ENCODE data around the gene ADGRV1.

Gene ADGRV1

GRCh38 chr5:90551376-90551775 is 7.2 kb upstream of the ADGRV1 start:
- no peak for DNase-seq
- H3K9ac ChIP-seq (ENCODE audit: low read depth, low read length): no peak overlapping the region
- no peak overlapping the region for H2AFZ ChIP-seq (ENCODE audit: low read depth, low read length)
- no peak overlapping the region for H3K27ac ChIP-seq (ENCODE audit: low read length)
- H3K4me1 ChIP-seq (ENCODE audit: insufficient read depth, low read length): no peaks in the 10 kb centered on the region
- TF ChIP-seq EZH2 (IDR thresholded peaks at IDR 0.05; ENCODE audit: borderline replicate concordance, low read depth, low read length, severe bottlenecking): no peak
- ATAC-seq (ENCODE audit: insufficient read depth, low read depth): no peak
- H3K9me3 ChIP-seq (ENCODE audit: insufficient read depth, low read length, severe bottlenecking): no peaks in the 10 kb centered on the region
- H3K27me3 ChIP-seq (ENCODE audit: insufficient read depth, low read length, poor library complexity): peaks cover 8% of the 10 kb centered on the region
- H3K36me3 ChIP-seq (ENCODE audit: insufficient read depth, low read length): no peaks in the 10 kb centered on the region
- H3K4me3 ChIP-seq (ENCODE audit: low read depth in 1 of 2, low read length in 2 of 2): no peak overlapping the region
- H4K20me1 ChIP-seq (ENCODE audit: insufficient read depth, low read length): no peaks in the 10 kb centered on the region
- H3K79me2 ChIP-seq (ENCODE audit: insufficient read depth, low read length): no peaks in the 10 kb centered on the region
- H3K4me2 ChIP-seq (ENCODE audit: insufficient read depth, low read length): no peak overlapping the region

GRCh38 chr5:90553711-90554110 is 4.9 kb upstream of the ADGRV1 start:
- H3K4me1 ChIP-seq (ENCODE audit: insufficient read depth, low read length): no peaks in the 10 kb centered on the region
- no peaks in the 10 kb centered on the region for H4K20me1 ChIP-seq (ENCODE audit: insufficient read depth, low read length)
- H3K27me3 ChIP-seq (ENCODE audit: insufficient read depth, low read length, poor library complexity): peaks cover 7% of the 10 kb centered on the region
- H3K27ac ChIP-seq (ENCODE audit: low read length): no peak overlapping the region
- no peaks in the 10 kb centered on the region for H3K79me2 ChIP-seq (ENCODE audit: insufficient read depth, low read length)
- H3K9ac ChIP-seq (ENCODE audit: low read depth, low read length): no peak overlapping the region
- H2AFZ ChIP-seq (ENCODE audit: low read depth, low read length): no peak overlapping the region
- DNase-seq (no peak), ATAC-seq (ENCODE audit: insufficient read depth, low read depth) (no peak)
- no peak overlapping the region for H3K4me2 ChIP-seq (ENCODE audit: insufficient read depth, low read length)
- no peak overlapping the region for H3K4me3 ChIP-seq (ENCODE audit: low read depth in 1 of 2, low read length in 2 of 2)
- TF ChIP-seq, protein P1, sequence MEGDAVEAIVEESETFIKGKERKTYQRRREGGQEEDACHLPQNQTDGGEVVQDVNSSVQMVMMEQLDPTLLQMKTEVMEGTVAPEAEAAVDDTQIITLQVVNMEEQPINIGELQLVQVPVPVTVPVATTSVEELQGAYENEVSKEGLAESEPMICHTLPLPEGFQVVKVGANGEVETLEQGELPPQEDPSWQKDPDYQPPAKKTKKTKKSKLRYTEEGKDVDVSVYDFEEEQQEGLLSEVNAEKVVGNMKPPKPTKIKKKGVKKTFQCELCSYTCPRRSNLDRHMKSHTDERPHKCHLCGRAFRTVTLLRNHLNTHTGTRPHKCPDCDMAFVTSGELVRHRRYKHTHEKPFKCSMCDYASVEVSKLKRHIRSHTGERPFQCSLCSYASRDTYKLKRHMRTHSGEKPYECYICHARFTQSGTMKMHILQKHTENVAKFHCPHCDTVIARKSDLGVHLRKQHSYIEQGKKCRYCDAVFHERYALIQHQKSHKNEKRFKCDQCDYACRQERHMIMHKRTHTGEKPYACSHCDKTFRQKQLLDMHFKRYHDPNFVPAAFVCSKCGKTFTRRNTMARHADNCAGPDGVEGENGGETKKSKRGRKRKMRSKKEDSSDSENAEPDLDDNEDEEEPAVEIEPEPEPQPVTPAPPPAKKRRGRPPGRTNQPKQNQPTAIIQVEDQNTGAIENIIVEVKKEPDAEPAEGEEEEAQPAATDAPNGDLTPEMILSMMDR (IDR thresholded peaks at IDR 0.05; ENCODE audit: borderline replicate concordance, extremely low read depth, low read length, poor library complexity, severe bottlenecking): no peak
- TF ChIP-seq EZH2 (IDR thresholded peaks at IDR 0.05; ENCODE audit: borderline replicate concordance, low read depth, low read length, severe bottlenecking): no peak
- H3K9me3 ChIP-seq (ENCODE audit: insufficient read depth, low read length, severe bottlenecking): no peaks in the 10 kb centered on the region
- no peaks in the 10 kb centered on the region for H3K36me3 ChIP-seq (ENCODE audit: insufficient read depth, low read length)

- no peak overlapping the region for H3K27ac ChIP-seq (ENCODE audit: low read length)
- no peak overlapping the region for H3K9ac ChIP-seq (ENCODE audit: low read depth, low read length)
- no peaks in the 10 kb centered on the region for H3K36me3 ChIP-seq (ENCODE audit: insufficient read depth, low read length)
- TF ChIP-seq EZH2 (IDR thresholded peaks at IDR 0.05; ENCODE audit: borderline replicate concordance, low read depth, low read length, severe bottlenecking): no peak
- TF ChIP-seq, protein P1 (IDR thresholded peaks at IDR 0.05; ENCODE audit: borderline replicate concordance, extremely low read depth, low read length, poor library complexity, severe bottlenecking): no peak
- H3K4me3 ChIP-seq (ENCODE audit: low read depth in 1 of 2, low read length in 2 of 2): no peak overlapping the region
- no peak for DNase-seq
- H3K4me2 ChIP-seq (ENCODE audit: insufficient read depth, low read length): no peak overlapping the region
- ATAC-seq (ENCODE audit: insufficient read depth, low read depth): no peak
- peaks cover 7% of the 10 kb centered on the region for H3K27me3 ChIP-seq (ENCODE audit: insufficient read depth, low read length, poor library complexity)
- no peaks in the 10 kb centered on the region for H3K9me3 ChIP-seq (ENCODE audit: insufficient read depth, low read length, severe bottlenecking)
- no peaks in the 10 kb centered on the region for H3K79me2 ChIP-seq (ENCODE audit: insufficient read depth, low read length)
- H3K4me1 ChIP-seq (ENCODE audit: insufficient read depth, low read length): no peaks in the 10 kb centered on the region
- no peaks in the 10 kb centered on the region for H4K20me1 ChIP-seq (ENCODE audit: insufficient read depth, low read length)
- H2AFZ ChIP-seq (ENCODE audit: low read depth, low read length): no peak overlapping the region
Observed at GRCh38 chr5:90554358-90555006, 4.1 kb upstream of the ADGRV1 start.

DNA sequence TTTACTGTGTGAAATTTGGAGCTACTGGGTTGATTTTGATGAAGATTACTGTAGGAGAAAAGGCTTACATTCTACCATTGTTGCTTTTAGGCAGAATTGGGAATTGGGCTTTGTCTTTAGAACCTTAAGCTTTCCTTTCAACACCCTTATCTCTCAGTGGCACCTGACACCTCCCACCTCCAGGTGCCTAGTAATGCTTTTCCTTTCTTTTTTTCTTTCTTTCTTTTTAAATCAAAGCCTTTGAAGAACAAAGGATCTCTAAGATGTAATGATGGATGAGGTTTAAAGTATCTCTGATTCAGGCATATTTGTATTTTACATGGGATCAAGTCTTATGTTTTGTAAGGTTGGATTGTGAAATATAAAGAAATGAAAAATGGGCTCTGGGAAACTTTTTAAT is 2.9 kb upstream of the ADGRV1 start:
- TF ChIP-seq, protein P1 (IDR thresholded peaks at IDR 0.05; ENCODE audit: borderline replicate concordance, extremely low read depth, low read length, poor library complexity, severe bottlenecking): no peak
- no peaks in the 10 kb centered on the region for H3K9me3 ChIP-seq (ENCODE audit: insufficient read depth, low read length, severe bottlenecking)
- H3K27ac ChIP-seq (ENCODE audit: low read length): no peak overlapping the region
- H3K4me3 ChIP-seq (ENCODE audit: low read depth in 1 of 2, low read length in 2 of 2): no peak overlapping the region
- no peak for DNase-seq
- H3K79me2 ChIP-seq (ENCODE audit: insufficient read depth, low read length): no peaks in the 10 kb centered on the region
- ATAC-seq (ENCODE audit: insufficient read depth, low read depth): no peak
- no peaks in the 10 kb centered on the region for H3K36me3 ChIP-seq (ENCODE audit: insufficient read depth, low read length)
- no peak overlapping the region for H3K9ac ChIP-seq (ENCODE audit: low read depth, low read length)
- H3K27me3 ChIP-seq (ENCODE audit: insufficient read depth, low read length, poor library complexity): peaks cover 7% of the 10 kb centered on the region
- H3K4me1 ChIP-seq (ENCODE audit: insufficient read depth, low read length): no peaks in the 10 kb centered on the region
- H3K4me2 ChIP-seq (ENCODE audit: insufficient read depth, low read length): no peak overlapping the region
- no peaks in the 10 kb centered on the region for H4K20me1 ChIP-seq (ENCODE audit: insufficient read depth, low read length)
- H2AFZ ChIP-seq (ENCODE audit: low read depth, low read length): no peak overlapping the region

Data from DND-41 (cell line).